Esophagus (tissue), 2 donors: ENCODE measurements around the gene SAMD11. TPM values are rescaled to one million over a fixed set of nuclear protein-coding genes. Genes with fewer than 3 reads are reported as not detected.

ENCODE experiments used
- H3K27ac ChIP-seq, 2 donors: one replicate each; pipeline ENCODE4 v1.5.1; 2013; ENCODE audit warnings: low read depth in 2 of 2, mild to moderate bottlenecking in 2 of 2, inconsistent platforms in 1 of 2, low read length in 1 of 2, moderate library complexity in 1 of 2
- H3K27me3 ChIP-seq, 2 donors: one replicate each; pipeline ENCODE4 v1.6.1; 2013; ENCODE audit warnings: low read length in 2 of 2, control low read depth in 1 of 2, mild to moderate bottlenecking in 1 of 2; ENCODE audit not compliant: insufficient read depth in 2 of 2, control insufficient read depth in 1 of 2
- H3K36me3 ChIP-seq, 2 donors: one replicate each; pipeline ENCODE4 v1.6.1; 2013; ENCODE audit warnings: low read length in 1 of 2; ENCODE audit not compliant: control insufficient read depth in 2 of 2, insufficient read depth in 2 of 2
- H3K4me1 ChIP-seq, 2 donors: one replicate each; pipeline ENCODE4 v1.6.1; 2013; ENCODE audit warnings: low read length in 1 of 2; ENCODE audit not compliant: control insufficient read depth in 2 of 2, insufficient read depth in 2 of 2
- H3K4me3 ChIP-seq, 2 donors: one replicate each; pipeline ENCODE4 v1.5.1; 2013; ENCODE audit warnings: low read length in 2 of 2, mild to moderate bottlenecking in 2 of 2, low read depth in 1 of 2, moderate library complexity in 1 of 2
- H3K9me3 ChIP-seq, 2 donors: one replicate each; pipeline ENCODE4 v1.6.1; 2013; ENCODE audit warnings: mild to moderate bottlenecking in 2 of 2, low read depth in 1 of 2, low read length in 1 of 2, moderate library complexity in 1 of 2; ENCODE audit not compliant: control insufficient read depth in 2 of 2, insufficient read depth in 1 of 2
- WGBS, 2 donors: extraction: QIAGEN DNeasy Blood & Tissue Kit; methylation state at CpG; one replicate each; pipeline ENCODE4 v1.1.7; 2013; 5-methylcytosine and 5-hydroxymethylcytosine counted together
- polyA plus RNA-seq, 2 donors: library from polyadenylated mRNA; stranded (reverse); fragments of 200-250 nt; gene quantifications; one replicate each; pipeline ENCODE4 v1.2.3, GENCODE V29; 2013
- donor health status: healthy with polysubstance abuse.
- donor health status: Bipolar disorder and iron deficiency.

SAMD11 gene
- polyA plus RNA-seq, 2 donors = 0.68 to 1.5 TPM

DNA sequence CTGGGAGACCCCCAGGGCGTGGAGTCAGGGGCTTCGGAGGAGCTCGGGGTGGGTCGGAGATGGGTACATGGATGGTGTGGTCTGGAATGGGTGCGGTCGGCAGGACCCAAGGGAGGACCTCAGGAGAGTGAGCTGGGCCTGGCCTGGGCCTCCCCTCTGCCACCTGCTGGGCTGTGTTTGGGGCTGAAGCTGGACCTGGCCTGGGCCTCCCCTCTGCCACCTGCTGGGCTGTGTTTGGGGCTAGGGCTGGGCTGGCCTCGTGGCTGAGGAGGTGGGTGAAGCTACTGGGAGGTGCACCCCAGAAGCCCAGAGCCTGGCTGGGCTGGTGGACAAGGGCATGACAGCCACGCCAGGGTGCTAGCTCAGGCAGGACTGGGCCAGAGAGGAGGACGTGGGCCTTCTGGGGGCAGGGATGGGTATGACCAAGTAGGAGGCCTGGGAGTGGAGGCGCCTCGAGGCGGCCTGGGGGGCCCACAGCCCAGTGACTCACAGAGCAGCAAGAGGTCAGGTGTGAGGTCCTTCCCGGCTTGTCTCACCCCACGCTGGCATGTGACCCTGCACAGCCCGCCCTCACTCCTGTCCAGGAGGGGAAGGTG is 14.5 kb downstream of the SAMD11 start:
- Histone ChIP-seq H3K9me3 (peaks cover 0 to 3% of the 10 kb centered on the region in 2 donors), H3K4me1 (peaks cover 13 to 37% of the 10 kb centered on the region in 2 donors), H3K27me3 (peaks cover 0 to 42% of the 10 kb centered on the region in 2 donors), H3K4me3 (no peak overlapping the region), H3K27ac (no peak overlapping the region), H3K36me3 (no peaks in the 10 kb centered on the region)
- 51 to 66% methylated on average over 14 to 15 of the region's 15 CpGs for WGBS, 2 donors

DNA sequence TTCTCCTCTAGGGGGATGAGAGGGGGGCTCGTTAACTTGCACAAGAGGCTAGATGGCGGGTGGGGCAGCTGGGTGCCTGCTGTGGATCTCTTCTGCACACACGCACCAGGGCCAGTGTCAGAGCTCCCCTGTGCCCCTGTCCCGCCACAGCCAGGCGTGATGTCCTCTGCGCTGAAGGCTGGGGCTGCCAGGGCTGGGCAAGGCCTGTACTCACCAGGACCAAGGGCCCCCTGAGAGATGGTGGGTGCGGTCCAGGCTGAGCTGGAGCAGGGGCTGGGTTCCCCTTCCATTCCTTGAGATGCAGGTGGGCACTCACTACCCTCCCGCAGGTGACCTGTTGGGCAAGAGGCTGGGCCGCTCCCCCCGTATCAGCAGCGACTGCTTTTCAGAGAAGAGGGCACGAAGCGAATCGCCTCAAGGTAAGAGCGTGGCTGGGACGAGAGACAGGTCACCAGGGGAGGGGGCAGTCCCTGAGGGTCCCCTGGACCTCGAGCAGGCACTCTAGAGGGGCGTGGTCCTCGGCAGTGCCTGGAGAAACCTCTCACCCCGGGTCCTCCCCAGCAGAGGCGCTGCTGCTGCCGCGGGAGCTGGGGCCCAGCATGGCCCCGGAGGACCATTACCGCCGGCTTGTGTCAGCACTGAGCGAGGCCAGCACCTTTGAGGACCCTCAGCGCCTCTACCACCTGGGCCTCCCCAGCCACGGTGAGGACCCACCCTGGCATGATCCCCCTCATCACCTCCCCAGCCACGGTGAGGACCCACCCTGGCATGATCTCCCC is 15.2 kb downstream of the SAMD11 start:
- 66 to 69% methylated on average over 22 to 30 of the region's 30 CpGs for WGBS, 2 donors
- peaks cover 13 to 35% of the 10 kb centered on the region in 2 donors for H3K4me1 ChIP-seq
- H3K27ac ChIP-seq = no peak overlapping the region
- no peaks in the 10 kb centered on the region for H3K36me3 ChIP-seq
- H3K4me3 ChIP-seq = no peak overlapping the region
- peaks cover 0 to 42% of the 10 kb centered on the region in 2 donors for H3K27me3 ChIP-seq
- peaks cover 0 to 3% of the 10 kb centered on the region in 2 donors for H3K9me3 ChIP-seq

DNA sequence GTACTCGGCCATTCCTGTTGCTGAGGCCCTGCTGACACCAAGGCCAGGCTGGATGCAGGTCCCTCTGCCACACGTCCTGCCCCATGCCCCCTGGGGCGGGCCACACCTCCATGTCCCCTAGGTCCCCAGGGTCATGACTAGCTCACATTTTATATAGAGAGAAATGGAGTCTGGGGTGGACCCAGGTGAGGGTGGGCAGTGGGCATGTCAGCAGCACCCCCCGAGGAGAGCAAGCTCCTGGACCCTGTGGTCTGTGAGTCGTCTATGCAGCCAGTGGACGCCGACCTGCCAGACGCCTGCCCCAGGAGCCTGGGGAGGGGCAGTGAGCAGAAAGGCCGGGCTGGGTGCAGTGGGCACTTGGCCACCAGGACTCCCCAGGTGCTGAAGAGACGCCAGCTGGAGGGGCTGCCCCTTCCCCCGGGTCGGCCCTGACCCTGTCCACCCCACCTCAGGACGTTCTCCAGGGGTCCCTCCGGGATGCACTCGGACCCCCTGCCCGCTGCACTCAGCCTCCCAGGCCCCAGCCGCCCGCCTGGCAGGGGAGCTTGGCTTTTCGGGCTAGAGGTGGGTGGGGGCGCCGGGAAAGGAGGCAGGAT is 15.9 kb downstream of the SAMD11 start:
- Histone ChIP-seq H3K27me3 (peaks cover 0 to 42% of the 10 kb centered on the region in 2 donors), H3K27ac (no peak overlapping the region), H3K4me1 (peaks cover 13 to 35% of the 10 kb centered on the region in 2 donors), H3K4me3 (no peak overlapping the region), H3K9me3 (peaks cover 0 to 3% of the 10 kb centered on the region in 2 donors), H3K36me3 (no peaks in the 10 kb centered on the region)
- 18 to 27% methylated on average over 19 to 21 of the region's 21 CpGs for WGBS, 2 donors

GRCh38 chr1:940107-941014 is 16.6 kb downstream of the SAMD11 start:
- peak overlapping the region; percentile 21 to 22 for H3K4me3 ChIP-seq
- 0 to 1% methylated on average over 50 to 86 of the region's 86 CpGs for WGBS, 2 donors

GRCh38 chr1:941015-941587 is 17.4 kb downstream of the SAMD11 start:
- Histone ChIP-seq H3K36me3 (peaks cover 0 to 13% of the 10 kb centered on the region in 2 donors), H3K4me1 (peaks cover 13 to 23% of the 10 kb centered on the region in 2 donors), H3K27me3 (peaks cover 0 to 34% of the 10 kb centered on the region in 2 donors), H3K9me3 (peaks cover 0 to 3% of the 10 kb centered on the region in 2 donors), H3K4me3 (peak overlapping the region; percentile 13 to 21), H3K27ac (peak overlapping the region; percentile 26 to 47)
- WGBS, 2 donors = 3 to 5% methylated on average over 35 to 36 of the region's 36 CpGs

More at GRCh38 chr1:940107-941014, 16.6 kb downstream of the SAMD11 start:
- peaks cover 0 to 39% of the 10 kb centered on the region in 2 donors for H3K27me3 ChIP-seq
- peaks cover 0 to 6% of the 10 kb centered on the region in 2 donors for H3K36me3 ChIP-seq
- H3K27ac ChIP-seq = peak overlapping the region; percentile 26 to 47
- peaks cover 0 to 3% of the 10 kb centered on the region in 2 donors for H3K9me3 ChIP-seq
- H3K4me1 ChIP-seq = peaks cover 13 to 29% of the 10 kb centered on the region in 2 donors

- WGBS, 2 donors = 0 to 1% methylated on average over 74 to 98 of the region's 98 CpGs
- peaks cover 13 to 23% of the 10 kb centered on the region in 2 donors for H3K4me1 ChIP-seq
- peak overlapping the region; percentile 21 to 25 for H3K4me3 ChIP-seq
Measured at GRCh38 chr1:941588-942383, 18.1 kb downstream of the SAMD11 start.

DNA sequence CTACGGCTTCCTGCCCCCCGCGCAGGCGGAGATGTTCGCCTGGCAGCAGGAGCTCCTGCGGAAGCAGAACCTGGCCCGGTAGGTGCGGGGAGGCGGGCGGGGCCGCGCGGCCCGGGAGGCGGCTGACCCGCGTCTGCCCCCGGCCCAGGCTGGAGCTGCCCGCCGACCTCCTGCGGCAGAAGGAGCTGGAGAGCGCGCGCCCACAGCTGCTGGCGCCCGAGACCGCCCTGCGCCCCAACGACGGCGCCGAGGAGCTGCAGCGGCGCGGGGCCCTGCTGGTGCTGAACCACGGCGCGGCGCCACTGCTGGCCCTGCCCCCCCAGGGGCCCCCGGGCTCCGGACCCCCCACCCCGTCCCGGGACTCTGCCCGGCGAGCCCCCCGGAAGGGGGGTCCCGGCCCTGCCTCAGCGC is 18.7 kb downstream of the SAMD11 start:
- H3K36me3 ChIP-seq = peaks cover 0 to 24% of the 10 kb centered on the region in 2 donors
- peak overlapping the region in 1 of 2 donors; percentile 37 for H3K27ac ChIP-seq
- peaks cover 13 to 23% of the 10 kb centered on the region in 2 donors for H3K4me1 ChIP-seq
- peak overlapping the region in 1 of 2 donors; percentile 21 for H3K4me3 ChIP-seq
- 1 to 2% methylated on average over 47 to 48 of the region's 48 CpGs for WGBS, 2 donors
- H3K9me3 ChIP-seq = peaks cover 0 to 3% of the 10 kb centered on the region in 2 donors
- peaks cover 0 to 28% of the 10 kb centered on the region in 2 donors for H3K27me3 ChIP-seq

More at GRCh38 chr1:941588-942383, 18.1 kb downstream of the SAMD11 start:
- Histone ChIP-seq H3K9me3 (peaks cover 0 to 3% of the 10 kb centered on the region in 2 donors), H3K36me3 (peaks cover 0 to 18% of the 10 kb centered on the region in 2 donors), H3K27ac (peak overlapping the region in 1 of 2 donors; percentile 47), H3K27me3 (peaks cover 0 to 31% of the 10 kb centered on the region in 2 donors)

GRCh38 chr1:942864-943533 is 19.3 kb downstream of the SAMD11 start:
- H3K4me3 ChIP-seq = no peak overlapping the region
- H3K9me3 ChIP-seq = peaks cover 0 to 3% of the 10 kb centered on the region in 2 donors
- H3K27ac ChIP-seq = peak overlapping the region; percentile 2 to 37
- H3K27me3 ChIP-seq = peaks cover 0 to 28% of the 10 kb centered on the region in 2 donors
- H3K4me1 ChIP-seq = peaks cover 13 to 23% of the 10 kb centered on the region in 2 donors
- 13% methylated on average over 20 to 27 of the region's 27 CpGs for WGBS, 2 donors
- H3K36me3 ChIP-seq = peaks cover 0 to 30% of the 10 kb centered on the region in 2 donors
